Testis (tissue), 3 donors: Measurements from ENCODE around the gene PPOX. TPM values are rescaled to one million over a fixed set of nuclear protein-coding genes. Genes with fewer than 3 reads are reported as not detected.

Experiments
- DNase-seq: peaks from one replicate; pipeline ENCODE4 v3.0.0-alpha.2; 2019
- H3K27ac ChIP-seq, 2 donors: fragments of 200-600 bp; sonication (generic); one replicate each; pipeline ENCODE4 v1.5.1; 2019
- H3K27me3 ChIP-seq: fragments of 200-600 bp; sonication (generic); one replicate; pipeline ENCODE4 v1.5.1; 2019
- H3K36me3 ChIP-seq: fragments of 200-600 bp; sonication (generic); one replicate; pipeline ENCODE4 v1.5.1; 2017; ENCODE audit warnings: low read depth; ENCODE audit errors: missing control alignments
- H3K4me1 ChIP-seq: fragments of 200-600 bp; sonication (generic); one replicate; pipeline ENCODE4 v1.5.1; 2019
- H3K4me3 ChIP-seq, 2 donors: fragments of 200-600 bp; sonication (generic); one replicate each; pipeline ENCODE4 v1.5.1; 2017 to 2019
- H3K9me3 ChIP-seq: fragments of 200-600 bp; sonication (generic); one replicate; pipeline ENCODE4 v1.5.1; 2017
- CTCF ChIP-seq, 3 experiments: fragments of 450-650 bp in 2 of 3; fragments of 200-600 bp in 1 of 3; sonication (generic) in 1 of 3; IDR thresholded peaks; one replicate each; pipeline ENCODE4 v1.5.1; 2016 to 2019; ENCODE audit warnings: antibody characterized with exemption in 3 of 3, mild to moderate bottlenecking in 2 of 3, moderate library complexity in 1 of 3
- POLR2A ChIP-seq: fragments of 450-650 bp; IDR thresholded peaks from one replicate; pipeline ENCODE4 v1.6.1; 2017; ENCODE audit warnings: antibody characterized with exemption, mild to moderate bottlenecking, moderate library complexity
- WGBS, 2 donors: methylation state at CpG; one replicate each; pipeline ENCODE4 v1.1.5; 2018; 5-methylcytosine and 5-hydroxymethylcytosine counted together
- intact Hi-C: fragments of 100-400 bp; cut with DNase I; formaldehyde crosslinking; loops from one replicate; pipeline ENCODE4 v1.15.1; 2023; ENCODE audit warnings: low total_unique reads
- polyA plus RNA-seq: library from polyadenylated mRNA; stranded (reverse); fragments of 350-450 nt; fragmentation: Illumina TruSeq; extraction: RNeasy Lipid Tissue Mini Kit (QIAGEN cat#74804); gene quantifications from one replicate; pipeline ENCODE4 v1.2.3, GENCODE V29; 2014; ENCODE audit warnings: low read depth, low replicate concordance; ENCODE audit not compliant: insufficient read depth
- total RNA-seq, 2 donors: library from RNA; depleted of rRNA; stranded (reverse); fragments of >200 nt; gene quantifications; one replicate each; pipeline ENCODE4 v1.2.3, GENCODE V29; 2016

PPOX gene
- total and polyA plus RNA-seq, 3 donors from 2014 or later: 19.5 to 24.8 (median 20.5) TPM

DNA sequence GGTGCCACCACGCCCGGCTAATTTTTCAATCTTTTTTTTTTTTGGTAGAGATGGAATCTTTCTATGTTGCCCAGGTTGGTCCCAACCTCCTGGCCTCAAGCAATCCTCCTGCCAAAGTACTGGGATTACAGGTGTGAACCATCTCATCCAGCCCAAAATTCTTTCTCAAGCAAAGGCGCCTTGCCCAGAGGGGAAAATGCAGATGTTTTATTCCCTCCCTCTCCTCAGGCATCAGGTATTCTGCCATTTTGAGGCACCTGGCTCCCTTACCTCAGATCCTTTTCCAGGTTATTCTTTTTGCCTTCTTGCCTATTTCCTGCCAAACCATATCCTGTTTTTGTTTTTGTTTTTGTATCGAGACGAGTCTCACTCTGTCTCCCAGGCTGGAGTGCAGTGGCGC is 22.2 kb downstream of the PPOX start:
- TF ChIP-seq POLR2A (no peak), CTCF (IDR thresholded peaks at IDR 0.05) (no peak)
- no peak for DNase-seq
- no peak overlapping the region for H3K4me3 ChIP-seq
- WGBS, 2 donors: 82 to 84% methylated on average over 6 of the region's 6 CpGs
- no peaks in the 10 kb centered on the region for H3K9me3 ChIP-seq
- intact Hi-C loops: no loop called here
- no peak overlapping the region for H3K27ac ChIP-seq
- no peaks in the 10 kb centered on the region for H3K27me3 ChIP-seq
- no peaks in the 10 kb centered on the region for H3K36me3 ChIP-seq
- peaks cover 3% of the 10 kb centered on the region for H3K4me1 ChIP-seq

- no peak overlapping the region for H3K27ac ChIP-seq
- TF ChIP-seq CTCF (IDR thresholded peaks at IDR 0.05) (no peak), POLR2A (no peak)
- WGBS, 2 donors: 93 to 98% methylated on average over 5 of the region's 5 CpGs
- H3K4me1 ChIP-seq: peaks cover 3% of the 10 kb centered on the region
- no peaks in the 10 kb centered on the region for H3K36me3 ChIP-seq
- no peaks in the 10 kb centered on the region for H3K27me3 ChIP-seq
- intact Hi-C loops: no loop called here
- H3K9me3 ChIP-seq: no peaks in the 10 kb centered on the region
- DNase-seq: no peak
- H3K4me3 ChIP-seq: no peak overlapping the region
Observed at GRCh38 chr1:161189036-161189435, 22.8 kb downstream of the PPOX start.

DNA sequence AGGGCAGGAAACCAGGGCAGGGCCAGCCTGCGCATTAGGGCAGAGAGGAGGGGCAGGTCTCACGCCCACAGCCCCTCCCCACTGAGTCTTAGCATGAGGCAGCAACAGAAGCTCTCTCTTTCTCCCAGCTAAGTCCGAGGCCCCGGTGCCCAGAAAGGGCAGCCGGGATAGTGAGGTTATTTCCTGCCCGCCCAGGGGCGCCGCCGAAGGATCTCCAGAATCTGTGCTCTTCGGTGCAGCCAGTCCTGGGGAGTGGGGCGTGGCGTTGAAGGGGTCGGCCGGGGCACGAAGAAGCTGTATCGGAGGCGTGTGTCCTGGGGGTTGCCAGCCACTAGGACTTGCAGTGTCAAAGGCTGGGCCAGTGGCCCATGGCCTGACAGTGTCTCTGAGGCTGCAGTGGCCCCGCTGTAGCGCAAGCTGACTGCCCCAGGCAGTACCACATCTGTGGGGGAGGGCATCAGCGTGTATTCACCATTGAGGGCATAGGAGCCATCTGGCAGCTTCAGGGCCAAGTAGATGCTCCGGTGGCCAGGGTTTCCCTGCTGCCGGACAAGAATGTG is 24.8 kb downstream of the PPOX start:
- 78 to 88% methylated on average over 17 to 18 of the region's 22 CpGs for WGBS, 2 donors
- Histone ChIP-seq H3K4me3 (no peak overlapping the region), H3K27me3 (no peaks in the 10 kb centered on the region), H3K9me3 (no peaks in the 10 kb centered on the region), H3K4me1 (peaks cover 3% of the 10 kb centered on the region), H3K36me3 (no peaks in the 10 kb centered on the region), H3K27ac (no peak overlapping the region)
- intact Hi-C loops: no loop called here
- TF ChIP-seq CTCF (IDR thresholded peaks at IDR 0.05) (no peak), POLR2A (no peak)
- no peak for DNase-seq

DNA sequence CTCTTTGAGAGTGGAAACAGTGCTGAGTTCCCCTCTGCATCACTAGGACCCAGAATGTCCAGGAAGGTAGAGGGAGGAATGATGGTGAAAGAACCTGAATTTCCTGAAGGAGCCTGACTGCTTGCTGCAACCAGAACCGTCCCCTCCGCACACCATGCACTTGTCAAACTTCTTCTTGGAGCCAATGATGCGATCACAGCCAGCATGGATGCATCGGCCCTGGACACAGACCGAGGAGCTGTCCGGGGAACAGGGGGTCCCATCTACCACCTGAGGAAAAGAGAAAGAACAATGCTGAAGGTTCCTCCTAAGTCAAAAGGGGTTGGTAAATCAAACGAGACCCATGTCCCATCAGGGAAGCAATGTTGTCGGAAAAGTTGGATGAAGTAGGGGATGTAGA is 25.7 kb downstream of the PPOX start:
- no peaks in the 10 kb centered on the region for H3K36me3 ChIP-seq
- 81 to 84% methylated on average over 8 of the region's 8 CpGs for WGBS, 2 donors
- no peaks in the 10 kb centered on the region for H3K9me3 ChIP-seq
- peaks cover 10% of the 10 kb centered on the region for H3K4me1 ChIP-seq
- TF ChIP-seq CTCF (IDR thresholded peaks at IDR 0.05): no peak
- no peak for TF ChIP-seq POLR2A
- H3K27me3 ChIP-seq: no peaks in the 10 kb centered on the region
- DNase-seq: no peak
- H3K4me3 ChIP-seq: no peak overlapping the region
- no peak overlapping the region for H3K27ac ChIP-seq
- intact Hi-C loops: no loop called here
